HG02798 (cell line): ENCODE measurements around the gene ZGPAT.

ENCODE experiments used
- ATAC-seq: cut with Tn5 transposase; IDR thresholded peaks from one replicate; pipeline ENCODE4 v1.9.1; 2021; ENCODE audit warnings: mild to moderate bottlenecking; ENCODE audit not compliant: unreplicated experiment, poor library complexity

ZGPAT gene

DNA sequence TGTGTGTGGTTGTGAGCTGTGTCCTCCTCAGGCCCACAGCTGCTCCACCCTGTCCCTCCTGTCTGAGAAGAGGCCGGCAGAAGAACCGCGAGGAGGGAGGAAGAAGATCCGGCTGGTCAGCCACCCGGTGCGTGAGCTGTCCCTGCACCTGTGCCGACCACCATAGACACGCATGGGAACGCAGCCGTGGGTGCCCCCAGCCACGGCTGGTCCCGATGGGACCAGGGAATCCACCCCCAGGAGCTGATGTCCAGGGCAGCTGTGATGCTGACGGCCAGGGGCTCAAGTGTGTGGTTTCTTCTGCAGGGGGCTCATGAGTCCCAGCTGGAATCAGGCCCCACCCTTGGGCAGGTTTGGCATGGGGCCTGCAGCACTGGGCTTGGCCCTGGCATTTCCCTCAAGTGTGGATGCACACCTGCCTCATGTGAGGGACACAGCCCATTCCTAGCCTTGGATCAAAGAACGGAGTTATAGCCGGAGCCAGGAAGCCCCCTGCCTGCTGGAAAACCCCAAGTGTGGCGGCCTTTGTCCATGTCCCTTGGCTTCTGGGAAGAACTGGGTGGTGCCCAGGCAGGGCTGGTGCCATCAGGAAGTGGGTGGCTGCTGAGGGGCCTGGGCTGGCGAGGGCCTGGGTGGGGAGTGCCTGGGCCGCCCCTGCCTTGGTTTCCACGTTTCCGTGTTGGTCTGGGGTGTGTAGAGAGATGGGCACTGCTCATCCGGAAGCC, 16.0 kb upstream of the ZGPAT start:
- no peak for ATAC-seq

DNA sequence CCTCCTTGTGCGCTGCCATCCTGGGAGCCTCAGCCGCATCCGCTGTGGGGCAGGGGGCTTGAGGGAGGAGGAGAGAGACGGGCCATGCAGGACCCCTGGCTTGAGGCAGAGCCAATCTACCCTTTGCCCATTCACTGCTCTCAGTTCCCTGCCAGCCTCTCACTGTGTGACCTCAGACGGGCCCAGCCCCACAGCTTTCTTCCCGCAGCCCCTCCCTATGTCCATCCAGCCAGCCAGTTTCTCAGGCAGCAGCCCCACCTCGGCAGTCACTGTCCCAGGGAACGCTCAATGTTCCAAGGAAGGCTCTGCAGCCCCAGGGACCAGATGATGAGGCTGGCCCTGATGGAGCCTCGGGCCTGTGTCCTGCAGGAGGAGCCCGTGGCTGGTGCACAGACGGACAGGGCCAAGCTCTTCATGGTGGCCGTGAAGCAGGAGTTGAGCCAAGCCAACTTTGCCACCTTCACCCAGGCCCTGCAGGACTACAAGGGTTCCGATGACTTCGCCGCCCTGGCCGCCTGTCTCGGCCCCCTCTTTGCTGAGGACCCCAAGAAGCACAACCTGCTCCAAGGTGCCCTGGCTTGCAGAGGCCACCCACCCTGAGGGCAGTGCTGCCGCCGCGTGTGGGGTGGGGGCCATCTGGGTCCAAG, 15.3 kb upstream of the ZGPAT start:
- ATAC-seq: no peak

DNA sequence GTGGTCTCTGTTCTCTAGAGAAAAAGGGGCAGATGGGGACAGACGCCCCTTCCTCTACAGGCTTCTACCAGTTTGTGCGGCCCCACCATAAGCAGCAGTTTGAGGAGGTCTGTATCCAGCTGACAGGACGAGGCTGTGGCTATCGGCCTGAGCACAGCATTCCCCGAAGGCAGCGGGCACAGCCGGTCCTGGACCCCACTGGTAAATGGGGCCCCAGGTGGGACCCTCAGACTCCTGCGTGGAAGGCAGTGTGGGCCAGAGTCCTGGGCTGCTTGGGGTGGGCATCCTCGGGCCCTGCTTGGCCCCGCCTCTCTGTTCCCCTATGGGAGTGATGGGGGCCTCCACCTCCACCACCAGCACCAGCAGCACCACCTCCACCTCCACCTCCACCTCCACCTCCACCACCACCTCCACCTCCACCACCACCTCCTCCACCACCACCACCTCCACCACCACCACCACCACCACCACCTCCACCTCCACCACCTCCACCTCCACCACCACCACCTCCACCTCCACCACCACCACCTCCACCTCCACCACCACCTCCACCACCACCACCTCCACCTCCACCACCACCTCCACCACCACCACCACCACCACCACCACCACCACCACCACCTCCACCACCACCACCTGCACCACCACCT, 14.6 kb upstream of the ZGPAT start:
- ATAC-seq: no peak

DNA sequence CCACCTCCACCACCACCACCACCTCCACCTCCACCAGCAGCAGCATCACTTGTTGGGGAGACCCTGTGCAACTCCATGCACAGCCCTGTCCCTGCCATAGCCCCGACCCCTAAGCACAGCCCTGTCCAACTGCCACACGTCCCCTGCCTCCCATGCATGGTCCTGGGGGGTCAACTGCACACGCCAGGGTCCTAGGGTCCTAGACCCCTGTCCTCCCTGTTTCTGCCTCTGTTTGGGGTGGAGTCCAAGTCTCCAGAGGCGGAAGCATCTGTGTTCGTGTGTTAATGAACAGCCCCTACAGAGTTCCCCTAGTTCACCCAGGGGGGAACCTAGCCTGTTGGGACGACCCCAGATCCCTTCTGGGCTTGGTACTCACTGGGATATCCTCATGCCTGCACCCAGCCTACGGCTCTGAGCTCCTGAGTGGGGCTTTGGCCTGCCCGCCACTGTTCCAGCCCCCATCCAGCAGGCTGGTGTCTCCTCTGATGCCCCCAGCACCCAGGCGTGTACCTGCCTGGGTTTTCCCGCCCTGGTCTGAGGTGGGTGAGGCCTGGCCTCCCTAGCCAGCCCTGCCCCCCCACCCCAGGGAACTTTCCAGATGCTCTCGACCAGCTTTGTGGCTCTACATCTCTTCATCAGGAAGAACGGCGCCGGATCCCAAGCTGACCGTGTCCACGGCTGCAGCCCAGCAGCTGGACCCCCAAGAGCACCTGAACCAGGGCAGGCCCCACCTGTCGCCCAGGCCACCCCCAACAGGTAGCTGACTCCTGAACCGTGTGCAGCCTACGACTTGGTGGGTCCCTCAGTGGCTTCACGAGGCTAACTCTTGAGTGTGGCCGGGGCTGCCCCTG, 13.9 kb upstream of the ZGPAT start:
- ATAC-seq: no peak

DNA sequence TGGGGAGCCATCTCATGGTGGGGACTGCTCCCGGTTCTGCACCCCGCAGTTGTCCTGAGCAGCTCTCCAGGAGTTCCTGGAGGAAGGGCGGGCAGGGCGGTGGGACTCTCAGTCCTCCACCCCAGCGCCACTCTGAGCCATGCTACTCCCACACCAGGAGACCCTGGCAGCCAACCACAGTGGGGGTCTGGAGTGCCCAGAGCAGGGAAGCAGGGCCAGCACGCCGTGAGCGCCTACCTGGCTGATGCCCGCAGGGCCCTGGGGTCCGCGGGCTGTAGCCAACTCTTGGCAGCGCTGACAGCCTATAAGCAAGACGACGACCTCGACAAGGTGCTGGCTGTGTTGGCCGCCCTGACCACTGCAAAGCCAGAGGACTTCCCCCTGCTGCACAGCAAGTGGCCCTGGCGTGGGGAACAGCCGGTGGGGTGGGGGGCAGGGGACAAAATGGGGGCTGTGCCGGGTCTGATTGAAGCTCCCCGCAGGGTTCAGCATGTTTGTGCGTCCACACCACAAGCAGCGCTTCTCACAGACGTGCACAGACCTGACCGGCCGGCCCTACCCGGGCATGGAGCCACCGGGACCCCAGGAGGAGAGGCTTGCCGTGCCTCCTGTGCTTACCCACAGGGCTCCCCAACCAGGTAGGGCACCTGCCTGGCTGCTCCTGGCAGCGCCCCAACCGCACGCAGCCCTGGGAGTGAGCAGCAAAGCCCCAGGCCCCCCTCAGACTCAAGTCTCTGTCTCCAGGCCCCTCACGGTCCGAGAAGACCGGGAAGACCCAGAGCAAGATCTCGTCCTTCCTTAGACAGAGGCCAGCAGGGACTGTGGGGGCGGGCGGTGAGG, 13.0 kb upstream of the ZGPAT start:
- ATAC-seq: no peak

DNA sequence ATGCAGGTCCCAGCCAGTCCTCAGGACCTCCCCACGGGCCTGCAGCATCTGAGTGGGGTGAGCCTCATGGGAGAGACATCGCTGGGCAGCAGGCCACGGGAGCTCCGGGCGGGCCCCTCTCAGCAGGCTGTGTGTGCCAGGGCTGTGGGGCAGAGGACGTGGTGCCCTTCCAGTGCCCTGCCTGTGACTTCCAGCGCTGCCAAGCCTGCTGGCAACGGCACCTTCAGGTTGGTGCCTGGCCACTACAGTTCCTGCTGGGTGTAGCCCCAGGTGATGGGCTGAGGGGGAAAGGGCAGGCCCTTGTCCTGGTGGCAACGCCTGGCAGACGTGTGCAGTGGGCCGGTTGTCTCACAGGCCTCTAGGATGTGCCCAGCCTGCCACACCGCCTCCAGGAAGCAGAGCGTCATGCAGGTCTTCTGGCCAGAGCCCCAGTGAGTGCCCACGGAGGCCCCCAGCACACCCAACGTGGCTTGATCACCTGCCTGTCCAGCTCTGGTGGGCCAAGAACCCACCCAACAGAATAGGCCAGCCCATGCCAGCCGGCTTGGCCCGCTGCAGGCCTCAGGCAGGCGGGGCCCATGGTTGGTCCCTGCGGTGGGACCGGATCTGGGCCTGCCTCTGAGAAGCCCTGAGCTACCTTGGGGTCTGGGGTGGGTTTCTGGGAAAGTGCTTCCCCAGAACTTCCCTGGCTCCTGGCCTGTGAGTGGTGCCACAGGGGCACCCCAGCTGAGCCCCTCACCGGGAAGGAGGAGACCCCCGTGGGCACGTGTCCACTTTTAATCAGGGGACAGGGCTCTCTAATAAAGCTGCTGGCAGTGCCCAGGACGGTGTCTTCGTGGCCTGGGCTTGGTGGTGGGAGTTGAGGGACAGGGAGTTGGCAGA, 12.2 kb upstream of the ZGPAT start:
- no peak for ATAC-seq

DNA sequence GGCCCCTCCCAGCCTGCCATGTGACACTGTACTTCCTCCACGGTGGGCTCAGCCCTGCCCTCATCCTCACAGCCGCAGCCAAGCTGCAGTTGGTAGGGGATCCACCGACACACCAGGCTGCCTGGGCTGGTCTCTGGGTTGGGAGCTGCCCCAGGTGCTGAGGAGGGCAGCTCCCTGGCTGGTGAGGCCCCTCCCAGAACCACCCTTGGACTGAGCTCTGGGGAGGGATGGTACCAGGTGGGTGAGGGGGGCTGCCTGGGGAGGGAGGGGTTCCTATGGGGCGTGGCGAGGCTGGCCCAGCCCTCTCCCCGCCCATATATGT, 11.6 kb upstream of the ZGPAT start:
- ATAC-seq: no peak

DNA sequence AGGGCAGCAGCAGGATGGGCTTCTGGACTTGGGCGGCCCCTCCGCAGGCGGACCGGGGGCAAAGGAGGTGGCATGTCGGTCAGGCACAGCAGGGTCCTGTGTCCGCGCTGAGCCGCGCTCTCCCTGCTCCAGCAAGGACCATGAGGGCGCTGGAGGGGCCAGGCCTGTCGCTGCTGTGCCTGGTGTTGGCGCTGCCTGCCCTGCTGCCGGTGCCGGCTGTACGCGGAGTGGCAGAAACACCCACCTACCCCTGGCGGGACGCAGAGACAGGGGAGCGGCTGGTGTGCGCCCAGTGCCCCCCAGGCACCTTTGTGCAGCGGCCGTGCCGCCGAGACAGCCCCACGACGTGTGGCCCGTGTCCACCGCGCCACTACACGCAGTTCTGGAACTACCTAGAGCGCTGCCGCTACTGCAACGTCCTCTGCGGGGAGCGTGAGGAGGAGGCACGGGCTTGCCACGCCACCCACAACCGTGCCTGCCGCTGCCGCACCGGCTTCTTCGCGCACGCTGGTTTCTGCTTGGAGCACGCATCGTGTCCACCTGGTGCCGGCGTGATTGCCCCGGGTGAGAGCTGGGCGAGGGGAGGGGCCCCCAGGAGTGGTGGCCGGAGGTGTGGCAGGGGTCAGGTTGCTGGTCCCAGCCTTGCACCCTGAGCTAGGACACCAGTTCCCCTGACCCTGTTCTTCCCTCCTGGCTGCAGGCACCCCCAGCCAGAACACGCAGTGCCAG, 11.0 kb upstream of the ZGPAT start, which contains the start of gene TNFRSF6B:
Gene TNFRSF6B (plus strand): TSS at position 25 of the 729 bp plus-strand sequence. CDS start 116 bp downstream, at position 141.
- ATAC-seq: no peak

DNA sequence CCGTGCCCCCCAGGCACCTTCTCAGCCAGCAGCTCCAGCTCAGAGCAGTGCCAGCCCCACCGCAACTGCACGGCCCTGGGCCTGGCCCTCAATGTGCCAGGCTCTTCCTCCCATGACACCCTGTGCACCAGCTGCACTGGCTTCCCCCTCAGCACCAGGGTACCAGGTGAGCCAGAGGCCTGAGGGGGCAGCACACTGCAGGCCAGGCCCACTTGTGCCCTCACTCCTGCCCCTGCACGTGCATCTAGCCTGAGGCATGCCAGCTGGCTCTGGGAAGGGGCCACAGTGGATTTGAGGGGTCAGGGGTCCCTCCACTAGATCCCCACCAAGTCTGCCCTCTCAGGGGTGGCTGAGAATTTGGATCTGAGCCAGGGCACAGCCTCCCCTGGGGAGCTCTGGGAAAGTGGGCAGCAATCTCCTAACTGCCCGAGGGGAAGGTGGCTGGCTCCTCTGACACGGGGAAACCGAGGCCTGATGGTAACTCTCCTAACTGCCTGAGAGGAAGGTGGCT, 10.4 kb upstream of the ZGPAT start:
- ATAC-seq: no peak

DNA sequence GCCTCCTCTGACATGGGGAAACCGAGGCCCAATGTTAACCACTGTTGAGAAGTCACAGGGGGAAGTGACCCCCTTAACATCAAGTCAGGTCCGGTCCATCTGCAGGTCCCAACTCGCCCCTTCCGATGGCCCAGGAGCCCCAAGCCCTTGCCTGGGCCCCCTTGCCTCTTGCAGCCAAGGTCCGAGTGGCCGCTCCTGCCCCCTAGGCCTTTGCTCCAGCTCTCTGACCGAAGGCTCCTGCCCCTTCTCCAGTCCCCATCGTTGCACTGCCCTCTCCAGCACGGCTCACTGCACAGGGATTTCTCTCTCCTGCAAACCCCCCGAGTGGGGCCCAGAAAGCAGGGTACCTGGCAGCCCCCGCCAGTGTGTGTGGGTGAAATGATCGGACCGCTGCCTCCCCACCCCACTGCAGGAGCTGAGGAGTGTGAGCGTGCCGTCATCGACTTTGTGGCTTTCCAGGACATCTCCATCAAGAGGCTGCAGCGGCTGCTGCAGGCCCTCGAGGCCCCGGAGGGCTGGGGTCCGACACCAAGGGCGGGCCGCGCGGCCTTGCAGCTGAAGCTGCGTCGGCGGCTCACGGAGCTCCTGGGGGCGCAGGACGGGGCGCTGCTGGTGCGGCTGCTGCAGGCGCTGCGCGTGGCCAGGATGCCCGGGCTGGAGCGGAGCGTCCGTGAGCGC, 9.8 kb upstream of the ZGPAT start:
- no peak for ATAC-seq

DNA sequence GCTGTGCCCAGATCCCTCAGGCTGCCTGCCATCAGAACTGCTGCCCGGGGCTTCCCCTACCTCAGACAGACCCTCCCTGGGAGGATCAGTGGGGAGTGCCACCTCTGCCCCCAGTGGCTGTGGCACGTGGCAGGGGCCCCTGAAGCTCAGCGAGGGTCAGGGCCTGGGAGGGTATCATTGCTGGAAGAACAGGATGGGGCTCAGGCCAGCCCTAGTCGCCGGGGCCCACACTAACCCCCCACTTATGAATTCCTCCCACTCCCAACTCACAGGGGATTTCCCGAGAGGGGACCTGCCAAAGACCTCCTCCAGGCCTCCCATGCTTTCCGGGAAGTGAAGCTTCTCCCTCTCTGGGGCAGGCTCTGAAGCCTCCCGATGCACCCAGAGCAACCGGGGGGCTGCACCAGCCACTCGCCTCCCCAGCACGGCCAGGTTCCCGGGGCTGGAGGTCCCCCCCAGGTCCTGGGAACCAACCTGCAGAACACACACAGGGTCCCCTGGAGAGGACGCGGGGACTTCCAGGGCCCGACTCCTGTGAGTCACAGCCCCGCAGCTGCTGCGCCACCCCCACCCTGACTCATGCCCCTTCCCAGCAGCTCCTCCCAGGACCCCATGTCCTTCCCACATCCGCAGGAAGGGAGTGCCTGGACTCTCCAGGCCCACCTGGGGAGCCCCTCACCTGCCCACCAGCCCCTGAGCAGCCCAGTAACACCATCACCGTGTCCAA, 8.9 kb upstream of the ZGPAT start:
- ATAC-seq: no peak

DNA sequence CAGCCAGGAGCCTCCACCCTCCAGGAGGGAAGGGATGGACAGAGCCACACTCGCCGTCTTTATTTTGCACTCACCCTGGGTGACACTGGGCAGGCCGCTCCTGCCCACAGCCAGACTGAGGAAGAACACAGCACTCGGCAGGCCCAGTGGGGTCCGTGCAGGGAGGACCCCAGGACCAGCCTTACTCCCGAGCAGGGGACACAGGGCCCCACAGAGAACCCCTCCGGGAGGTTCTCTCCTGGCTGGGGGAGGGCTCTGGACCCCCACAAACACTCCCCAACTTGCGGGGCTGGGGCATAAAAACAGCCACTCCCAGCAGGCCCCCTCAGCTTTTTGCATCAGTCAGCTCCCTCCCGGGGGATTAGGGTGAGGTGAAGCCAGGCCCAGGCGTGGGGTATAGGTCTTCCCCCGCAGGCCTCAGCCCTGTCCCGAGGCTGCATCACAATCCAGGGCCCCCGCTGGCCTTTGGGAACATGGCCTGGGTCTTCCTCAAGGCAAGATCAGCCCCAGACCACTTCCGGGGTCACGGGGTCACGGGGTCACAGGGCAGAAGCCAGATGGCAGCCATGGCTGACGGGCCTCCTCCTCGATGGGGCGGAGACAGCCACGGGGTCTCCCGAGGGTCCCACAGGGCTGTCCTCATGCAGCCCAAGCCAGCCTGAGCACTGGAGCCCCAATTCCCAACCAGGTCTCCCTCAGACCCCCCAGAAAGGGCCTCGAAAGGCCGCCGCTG, 8.2 kb upstream of the ZGPAT start:
- ATAC-seq: no peak

DNA sequence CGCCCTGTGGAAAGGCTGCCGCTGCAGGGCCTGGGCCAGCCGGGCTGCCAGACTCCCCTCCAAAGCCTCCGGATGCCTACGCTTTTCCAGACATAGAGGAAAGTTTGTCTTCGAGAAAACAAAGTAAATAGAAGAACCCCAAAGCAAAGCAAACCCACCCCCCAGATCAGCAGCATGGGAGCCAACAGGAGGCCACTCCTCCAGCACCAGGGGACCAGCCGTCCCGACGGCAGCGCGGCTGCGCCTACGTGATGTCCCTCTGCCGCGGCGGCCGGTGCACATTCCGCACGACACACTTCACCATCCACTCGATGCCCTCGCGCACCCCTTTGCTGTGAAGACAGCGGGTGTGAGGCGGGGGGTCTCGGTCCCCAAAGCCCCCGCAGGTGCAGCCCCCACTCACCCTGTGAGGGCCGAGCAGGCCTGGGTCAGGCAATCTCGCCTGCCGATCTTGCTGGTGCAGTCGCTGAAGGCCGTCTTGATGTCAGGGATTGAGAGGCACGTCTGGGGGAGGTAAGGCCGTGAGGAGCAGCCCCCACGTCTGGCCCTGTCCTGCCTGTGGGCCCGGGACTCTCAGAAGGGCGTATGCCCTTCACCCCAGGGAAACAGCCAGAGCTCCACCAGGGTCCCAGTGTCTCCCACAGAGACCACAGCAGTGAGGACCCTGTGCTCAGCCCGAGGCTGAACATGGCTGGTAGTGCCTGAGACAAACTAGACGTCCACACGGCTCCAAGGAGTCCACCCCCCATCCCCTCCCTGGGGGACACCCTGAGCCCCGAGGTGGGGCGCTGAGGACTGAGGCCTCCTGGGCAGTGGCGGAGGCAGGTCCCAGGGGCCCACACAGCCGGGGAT, 7.4 kb upstream of the ZGPAT start:
- no peak for ATAC-seq

DNA sequence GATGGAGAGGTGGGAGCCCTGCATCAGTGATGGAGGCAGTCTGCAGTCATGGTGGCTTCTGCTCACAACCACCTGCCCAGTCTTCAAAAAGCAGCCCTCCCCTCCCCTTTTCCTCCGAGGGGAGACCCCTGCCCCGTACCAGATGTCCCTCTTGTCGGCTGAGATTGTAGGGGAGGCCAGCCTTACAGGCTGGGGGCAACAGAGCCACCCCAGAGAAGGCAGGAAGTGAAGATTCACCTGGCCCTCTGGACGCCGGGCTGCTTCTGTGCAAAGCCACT, 6.8 kb upstream of the ZGPAT start:
- no peak for ATAC-seq

DNA sequence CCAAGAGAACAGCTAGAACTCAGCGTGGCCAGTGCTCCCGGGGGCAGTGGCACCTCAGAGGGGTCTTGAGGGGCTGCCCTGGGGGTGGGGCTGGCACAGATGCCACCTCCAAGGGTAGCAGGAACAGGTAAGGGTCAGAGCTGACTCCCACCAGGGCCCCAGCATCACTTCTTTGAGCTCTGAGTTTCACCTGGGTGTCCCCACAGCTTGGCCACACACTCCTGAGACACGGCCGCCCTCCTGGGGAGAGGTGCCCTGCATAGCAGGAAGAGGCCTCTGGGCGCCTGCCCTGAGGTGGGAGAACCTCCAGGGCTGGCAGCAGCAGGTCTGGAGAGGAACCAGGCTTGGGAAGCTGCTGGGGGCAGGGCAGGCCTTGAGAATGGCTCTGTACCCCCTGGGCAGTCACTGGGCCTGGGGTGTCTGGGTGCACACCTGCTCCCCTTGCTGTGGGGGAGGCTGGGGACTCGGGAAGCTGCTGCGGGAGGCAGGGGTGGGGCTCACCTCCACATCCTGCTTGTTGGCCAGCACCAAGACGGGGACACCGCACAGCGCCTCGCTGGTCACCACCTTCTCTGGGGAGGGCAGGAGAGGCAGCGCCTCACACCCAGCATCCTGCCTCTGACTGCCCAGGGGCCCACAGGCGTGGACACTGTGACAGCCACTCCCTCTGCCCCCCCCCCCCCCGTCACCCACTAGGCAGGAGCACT, 6.4 kb upstream of the ZGPAT start:
- ATAC-seq: no peak
